GM12878 (cell line): ENCODE results near the gene RIPK3. TPM values are rescaled to one million over a fixed set of nuclear protein-coding genes. Genes with fewer than 3 reads are reported as not detected.

Experiments
- ATAC-seq: fragments of 200-7000 bp; cut with Tn5 transposase; 3 replicates; pipeline ENCODE4 v1.9.1; 2020; ENCODE audit warnings: mild to moderate bottlenecking, moderate library complexity
- BruUV-seq: library from RNA; stranded (reverse); fragments of 400-500 nt; replicated peaks from 2 replicates; lab custom pipeline; 2021; lab: Mats Ljungman, UMichigan
- CTCF ChIA-PET: fragments of 300-600 bp; sonication (Branson Sonifier 250); formaldehyde crosslinking; extraction: SDS; loops from one replicate; lab custom pipeline; 2021; ENCODE audit warnings: inconsistent platforms; lab: Yijun Ruan, JAX
- POLR2A ChIA-PET: fragments of 350-600 bp; formaldehyde crosslinking; extraction: SDS; loops from one replicate; lab custom pipeline; 2021; ENCODE audit warnings: inconsistent platforms; lab: Charles Lee
- RAD21 ChIA-PET: fragments of 300-600 bp; sonication (Branson Sonifier 250); formaldehyde crosslinking; loops from one replicate; lab custom pipeline; 2023; ENCODE audit warnings: antibody characterized with exemption; ENCODE audit not compliant: unreplicated experiment; lab: Charles Lee
- SMC1A ChIA-PET: fragments of 300-600 bp; sonication (Branson Sonifier 250); formaldehyde crosslinking; loops from one replicate; lab custom pipeline; 2023; ENCODE audit not compliant: unreplicated experiment, uncharacterized antibody; lab: Charles Lee
- DNase-seq: peaks from one replicate; pipeline ENCODE4 v3.0.0-alpha.2; 2011; ENCODE audit warnings: low read depth, low spot score
- FAIRE-seq: peaks from 3 replicates; lab custom pipeline; 2011; peaks lifted over from hg19 to GRCh38; lab: Jason Lieb, UNC
- H2AFZ ChIP-seq: 2 replicates; pipeline ENCODE4 v1.6.0; 2011; ENCODE audit warnings: low read depth, low read length, control low read depth; ENCODE audit not compliant: control insufficient read depth
- H3K27ac ChIP-seq: 2 replicates; pipeline ENCODE4 v1.5.1; 2011; ENCODE audit warnings: control low read depth; ENCODE audit not compliant: control insufficient read depth, insufficient read depth
- H3K27me3 ChIP-seq, 2 experiments: replicated peaks in 1 of 2; 2 replicates each; pipeline versions ENCODE4 v1.6.0 to v1.6.1; 2011; ENCODE audit warnings: low read length in 1 of 2; ENCODE audit not compliant: control insufficient read depth in 2 of 2, insufficient read depth in 2 of 2
- H3K36me3 ChIP-seq, 2 experiments: 2 replicates each; pipeline ENCODE4 v1.5.1; 2011; ENCODE audit warnings: low read length in 1 of 2; ENCODE audit not compliant: control insufficient read depth in 2 of 2, insufficient read depth in 2 of 2
- H3K4me1 ChIP-seq: 2 replicates; pipeline ENCODE4 v1.6.1; 2011; ENCODE audit warnings: mild to moderate bottlenecking, low read length, moderate library complexity, mixed read lengths; ENCODE audit not compliant: control insufficient read depth, insufficient read depth
- H3K4me2 ChIP-seq: 2 replicates; pipeline ENCODE4 v1.6.0; 2011; ENCODE audit warnings: control low read depth; ENCODE audit not compliant: control insufficient read depth, insufficient read depth
- H3K4me3 ChIP-seq: fragments of 200-600 bp; sonication (generic); 2 replicates; pipeline ENCODE4 v1.5.1; 2016
- H3K79me2 ChIP-seq: 2 replicates; pipeline ENCODE4 v1.6.0; 2011; ENCODE audit warnings: low read length; ENCODE audit not compliant: control insufficient read depth, insufficient read depth
- H3K9ac ChIP-seq: 2 replicates; pipeline ENCODE4 v1.8.0; 2011; ENCODE audit warnings: low read length, control low read depth, mixed read lengths; ENCODE audit not compliant: control insufficient read depth, insufficient read depth
- H3K9me3 ChIP-seq: replicated peaks from 3 replicates; pipeline ENCODE4 v1.5.1; 2011; ENCODE audit warnings: mild to moderate bottlenecking, low read length; ENCODE audit not compliant: control insufficient read depth, insufficient read depth
- H4K20me1 ChIP-seq: 2 replicates; pipeline ENCODE4 v1.6.0; 2011; ENCODE audit not compliant: control insufficient read depth, insufficient read depth
- BHLHE40 ChIP-seq, 2 experiments: fragments of 450-650 bp in 1 of 2; IDR thresholded peaks; 2 replicates each; pipeline ENCODE4 v1.6.1; 2011 to 2017; ENCODE audit warnings: low read depth in 2 of 2, borderline replicate concordance in 1 of 2, improper control_type of control experiment in 1 of 2, low read length in 1 of 2, mild to moderate bottlenecking in 1 of 2
- CEBPB ChIP-seq, 2 experiments: fragments of 150-350 bp in 1 of 2; IDR thresholded peaks; 2 replicates each; pipeline ENCODE4 v1.6.1; 2012 to 2014; ENCODE audit warnings: low read depth in 2 of 2, low read length in 2 of 2, borderline replicate concordance in 1 of 2, inconsistent platforms in 1 of 2
- HCFC1 ChIP-seq: fragments of 150-350 bp; IDR thresholded peaks from 2 replicates; pipeline ENCODE4 v1.6.1; 2014; ENCODE audit warnings: low read length
- JUNB ChIP-seq: IDR thresholded peaks from 2 replicates; pipeline ENCODE4 v1.6.1; 2016; ENCODE audit warnings: antibody characterized with exemption, mild to moderate bottlenecking
- WRNIP1 ChIP-seq: IDR thresholded peaks from 2 replicates; pipeline ENCODE4 v1.6.1; 2011; ENCODE audit warnings: low read depth, low read length, improper control_type of control experiment, borderline replicate concordance
- ZBED1 ChIP-seq: IDR thresholded peaks from 2 replicates; pipeline ENCODE4 v1.6.1; 2016; ENCODE audit warnings: borderline replicate concordance
- WGBS: methylation state at CpG from one replicate; pipeline ENCODE4 v1.1.6; 2016; ENCODE audit warnings: low lambda C conversion rate; ENCODE audit not compliant: insufficient replicate concordance, insufficient coverage; ENCODE audit errors: missing lambda C conversion rate; 5-methylcytosine and 5-hydroxymethylcytosine counted together
- in situ Hi-C: fragments of 300-500 bp; cut with MboI; formaldehyde crosslinking; loops from 9 replicates; pipeline ENCODE4 v1.14.3; 2018; ENCODE audit warnings: mixed read lengths
- intact Hi-C: fragments of 100-400 bp; cut with micrococcal nuclease; formaldehyde crosslinking; loops from one replicate; pipeline ENCODE4 v1.14.2; 2022; ENCODE audit not compliant: unreplicated experiment
- polyA plus RNA-seq, 11 experiments: library from polyadenylated mRNA; depleted of rRNA in 4 of 11; unstranded in 6 of 11; stranded (reverse) in 5 of 11; fragments of >200 nt; fragmentation: Nextera tagmentation in 4 of 11; fragmentation: Illumina TruSeq in 1 of 11; extraction: Ambion mirVana in 4 of 11; extraction: Trizol in 1 of 11; gene quantifications; 1 replicate in 1 of 11; 2 replicates in 10 of 11; pipeline versions ENCODE4 v1.2.1 to v1.2.3, GENCODE V29; 2011 to 2016; ENCODE audit warnings: inconsistent platforms in 2 of 11, missing spikeins in 2 of 11, low read depth in 1 of 11
- total RNA-seq, 4 experiments: library from RNA; depleted of rRNA in 3 of 4; stranded (reverse); fragments of >200 nt in 3 of 4; fragmentation: Illumina TruSeq in 1 of 4; extraction: Trizol in 1 of 4; gene quantifications; 2 replicates each; pipeline versions ENCODE4 v1.2.1 to v1.2.3, GENCODE V29; 2013 to 2021
- TF ChIP-seq, protein P1 (sequence below): IDR thresholded peaks from 2 replicates; pipeline ENCODE4 v1.6.1; 2011; ENCODE audit warnings: borderline replicate concordance, low read depth, mild to moderate bottlenecking, moderate library complexity, mixed read lengths, low read length; ENCODE audit not compliant: insufficient read depth; ENCODE audit errors: extremely low read length

RIPK3 gene
- total and polyA plus RNA-seq, 10 of the 15 experiments (the other 5 are each of a cell fraction or from before 2014, with no cell fraction given), result 2.0 to 13.6 (median 8.1) TPM

DNA sequence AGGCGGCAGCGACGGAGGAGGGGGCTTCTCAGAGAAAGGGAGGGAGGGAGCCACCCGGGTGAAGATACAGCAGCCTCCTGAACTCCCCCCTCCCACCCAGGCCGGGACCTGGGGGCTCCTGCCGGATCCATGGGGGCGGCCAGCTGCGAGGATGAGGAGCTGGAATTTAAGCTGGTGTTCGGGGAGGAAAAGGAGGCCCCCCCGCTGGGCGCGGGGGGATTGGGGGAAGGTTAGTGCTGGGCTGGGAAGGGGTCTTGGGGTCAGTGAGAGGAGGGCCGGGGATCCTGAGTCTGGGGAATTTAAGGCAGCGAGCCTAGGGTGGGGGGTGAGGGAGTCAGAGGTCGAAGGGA is 28.4 kb upstream of the RIPK3 start:
- peak overlapping the region; percentile 74; the same call in 1 of the 2 replicates for H3K4me2 ChIP-seq
- H2AFZ ChIP-seq, result no peak overlapping the region
- TF ChIP-seq, protein P1, sequence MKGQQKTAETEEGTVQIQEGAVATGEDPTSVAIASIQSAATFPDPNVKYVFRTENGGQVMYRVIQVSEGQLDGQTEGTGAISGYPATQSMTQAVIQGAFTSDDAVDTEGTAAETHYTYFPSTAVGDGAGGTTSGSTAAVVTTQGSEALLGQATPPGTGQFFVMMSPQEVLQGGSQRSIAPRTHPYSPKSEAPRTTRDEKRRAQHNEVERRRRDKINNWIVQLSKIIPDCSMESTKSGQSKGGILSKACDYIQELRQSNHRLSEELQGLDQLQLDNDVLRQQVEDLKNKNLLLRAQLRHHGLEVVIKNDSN, result no peak
- TF ChIP-seq WRNIP1, result no peak
- TF ChIP-seq HCFC1, result no peak
- no peak for TF ChIP-seq JUNB
- no peak for TF ChIP-seq BHLHE40 (IDR thresholded peaks at IDR 0.05; ENCODE audit: borderline replicate concordance in 1 of 2, low read depth in 2 of 2, low read length in 1 of 2)
- TF ChIP-seq CEBPB (IDR thresholded peaks at IDR 0.05; ENCODE audit: borderline replicate concordance in 1 of 2, low read depth in 2 of 2, low read length in 2 of 2), result no peak
- no peak for TF ChIP-seq ZBED1
- no peaks in the 10 kb centered on the region for H4K20me1 ChIP-seq
- POLR2A ChIA-PET, result interaction anchor here (0.7 to 1.4 kb wide), 3 partner anchors 14 to 121 kb away, joined by 3 to 13 read pairs (median 6); partner anchors contain the start of genes CBLN3 and KHNYN
- 3% methylated on average over 13 of the region's 15 CpGs for WGBS
- FAIRE-seq (no peak), DNase-seq (no peak), ATAC-seq (no peak)
- SMC1A ChIA-PET, result interaction anchor here (0.7 to 1.4 kb wide), 3 partner anchors 57 to 63 kb away, joined by 3 to 4 read pairs (median 3); partner anchors contain the start of gene KHNYN
- H3K36me3 ChIP-seq, result no peaks in the 10 kb centered on the region
- intact Hi-C loops, result loop anchor here (5.0 kb wide), 2 partner anchors 36 to 44 kb away; no protein-coding TSS in a partner anchor
- H3K4me3 ChIP-seq, result peak overlapping the region; percentile 51
- H3K27ac ChIP-seq, result no peak overlapping the region
- peak overlapping the region; percentile 60; the same call in 1 of the 2 replicates for H3K9ac ChIP-seq
- H3K79me2 ChIP-seq, result no peaks in the 10 kb centered on the region
- in situ Hi-C loops, result loop anchor here (5.0 kb wide), 1 partner anchor 64 kb away; no protein-coding TSS in a partner anchor
- peaks cover 1 to 6% of the 10 kb centered on the region in 2 experiments for H3K27me3 ChIP-seq
- CTCF ChIA-PET, result interaction anchor here (0.8 to 4.4 kb wide), 4 partner anchors 35 to 63 kb away, joined by 3 to 22 read pairs (median 8); partner anchors contain the start of genes CBLN3 and KHNYN
- RAD21 ChIA-PET, result interaction anchor here (1.0 to 2.1 kb wide), 2 partner anchors 35 to 64 kb away, joined by 6 to 7 read pairs; no protein-coding TSS in a partner anchor
- H3K9me3 ChIP-seq, result no peaks in the 10 kb centered on the region
- peaks cover 16% of the 10 kb centered on the region for H3K4me1 ChIP-seq
- BruUV-seq, result no TSS peak
